Right lobe of liver (tissue), 4 donors: ENCODE data around the gene SGSM2.

ENCODE experiments used
- CTCF ChIP-seq, 4 donors: fragments of 200-600 bp in 3 of 4; fragments of 450-650 bp in 1 of 4; IDR thresholded peaks; one replicate each; pipeline versions ENCODE4 v1.5.1 to v1.8.0; 2016 to 2022; ENCODE audit warnings: antibody characterized with exemption in 4 of 4, mild to moderate bottlenecking in 2 of 4
- POLR2A ChIP-seq: fragments of 450-650 bp; IDR thresholded peaks from one replicate; pipeline ENCODE4 v1.6.1; 2017; ENCODE audit warnings: antibody characterized with exemption, mild to moderate bottlenecking
- donor health status: DM: no; HTN: no; CAD: no.
- donor health status: DM: no; HTN: no; CAD: no.
- donor health status: DM: no; HTN: yes; CAD: no.

- no peak for TF ChIP-seq CTCF (IDR thresholded peaks at IDR 0.05)
- TF ChIP-seq POLR2A = peak; percentile 58
Measured at GRCh38 chr17:2303204-2304188, 33.8 kb upstream of the SGSM2 start, which contains the start of the genes SMG6 and SRR.
